ENCODE data around the gene GNS.

GRCh38 chr12:64694130-64695040 lies 64.8 kb downstream of the GNS start:
- no peak for TF ChIP-seq CTCF (IDR thresholded peaks at IDR 0.05)
- no peak for TF ChIP-seq POLR2A (IDR thresholded peaks at IDR 0.05)

Data from esophagus squamous epithelium (tissue), 4 donors.